Activated CD8-positive, alpha-beta T cell treated with anti-CD3 and anti-CD28 coated beads, Interleukin-2, amount 10 ng/mL, durations not matched to agents 7 days and 5 days (primary cell): ENCODE results near the gene ZNF785. TPM values are rescaled to one million over a fixed set of nuclear protein-coding genes. Genes with fewer than 3 reads are reported as not detected.

Source experiments
- ATAC-seq: fragments of 150-1000 bp; cut with Tn5 transposase; one replicate; pipeline ENCODE4 v1.10.0; 2021; ENCODE audit warnings: moderate library complexity
- CTCF ChIA-PET: fragments of 350-600 bp; sonication (Branson Sonifier 250); formaldehyde crosslinking; loops from one replicate; lab custom pipeline; 2021; ENCODE audit warnings: antibody characterized with exemption; lab: Charles Lee
- POLR2A ChIA-PET: fragments of 350-600 bp; sonication (Branson Sonifier 250); formaldehyde crosslinking; loops from one replicate; lab custom pipeline; 2021; ENCODE audit warnings: antibody characterized with exemption; lab: Charles Lee
- DNase-seq: peaks from one replicate; pipeline ENCODE4 v3.0.0-alpha.2; 2020
- H3K27ac Mint-ChIP-seq: one replicate; pipeline ENCODE4 v1.8.0; 2021; ENCODE audit warnings: mild to moderate bottlenecking, mixed read lengths
- H3K27me3 Mint-ChIP-seq: one replicate; pipeline ENCODE4 v1.8.0; 2021; ENCODE audit warnings: low read depth, mixed read lengths
- H3K36me3 Mint-ChIP-seq: one replicate; pipeline ENCODE4 v1.8.0; 2021; ENCODE audit warnings: low read depth, mixed read lengths
- H3K4me1 Mint-ChIP-seq: one replicate; pipeline ENCODE4 v1.8.0; 2021; ENCODE audit warnings: low read depth, mixed read lengths
- H3K4me3 Mint-ChIP-seq: one replicate; pipeline ENCODE4 v1.8.0; 2021; ENCODE audit warnings: mild to moderate bottlenecking, mixed read lengths
- H3K9me3 Mint-ChIP-seq: one replicate; pipeline ENCODE4 v1.8.0; 2022; ENCODE audit warnings: mixed read lengths; ENCODE audit not compliant: insufficient read depth
- total RNA-seq, 2 experiments: library from RNA; stranded (reverse); gene quantifications; one replicate each; pipeline ENCODE4 v1.2.3, GENCODE V29; 2021

Gene ZNF785
- total RNA-seq, 2 experiments from 2014 or later, result 11.7 to 13.7 TPM

- POLR2A ChIA-PET, result interaction anchor here (0.9 kb wide), 1 partner anchor 15 kb away, joined by 3 read pairs; no protein-coding TSS in a partner anchor
Measured at GRCh38 chr16:30619202-30619601, 33.7 kb upstream of the ZNF785 start.

DNA sequence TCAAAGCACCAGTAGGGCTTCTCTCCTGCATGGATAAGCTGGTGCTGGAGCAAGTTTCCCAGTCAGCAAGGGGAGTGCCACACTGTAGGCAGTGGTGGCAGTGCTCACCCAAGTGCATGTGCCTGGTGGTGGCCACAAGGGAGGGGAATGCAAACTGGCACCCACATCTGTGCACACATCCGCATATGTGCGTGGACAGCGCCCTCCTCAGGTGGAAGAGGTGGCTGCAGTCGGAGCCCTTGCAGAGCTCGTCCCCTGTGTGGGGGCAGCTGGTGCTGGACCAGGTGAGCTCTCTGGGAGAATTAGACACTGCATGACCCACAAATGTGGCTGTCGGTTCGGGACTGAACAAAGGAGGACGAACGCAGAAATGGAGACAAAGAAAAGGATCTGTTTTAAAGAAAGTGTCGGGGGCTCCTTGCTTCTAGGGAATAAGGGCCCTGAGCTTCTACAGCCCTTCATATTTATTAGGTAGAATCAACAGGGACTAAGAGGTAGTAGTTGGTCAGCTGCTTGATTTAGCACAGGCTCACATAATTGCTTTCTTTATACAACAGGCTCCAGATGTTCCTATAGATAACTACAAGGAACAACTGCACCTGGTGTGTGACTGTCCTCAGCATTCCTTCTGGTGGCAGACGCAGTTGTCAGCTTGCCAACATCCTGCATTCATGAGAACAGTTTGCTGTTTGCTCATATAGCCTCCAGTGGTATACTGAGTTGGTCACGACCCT is 30.0 kb upstream of the ZNF785 start:
- CTCF ChIA-PET, result interaction anchor here (0.6 to 4.3 kb wide), 39 partner anchors 8 to 245 kb away, joined by 3 to 51 read pairs (median 4); partner anchors contain the start of genes DCTPP1, FBRS, PRR14 and SEPTIN1
- H3K27me3 Mint-ChIP-seq, result peaks cover 13% of the 10 kb centered on the region
- POLR2A ChIA-PET, result interaction anchor here (0.5 to 1.4 kb wide), 2 partner anchors 182 to 186 kb away, joined by 3 to 4 read pairs; partner anchors contain the start of gene DCTPP1
- H3K9me3 Mint-ChIP-seq, result no peaks in the 10 kb centered on the region
- ATAC-seq (peak; percentile 68), DNase-seq (peak; percentile 83)
- H3K27ac Mint-ChIP-seq, result no peak overlapping the region
- peaks cover 14% of the 10 kb centered on the region for H3K4me1 Mint-ChIP-seq
- no peaks in the 10 kb centered on the region for H3K36me3 Mint-ChIP-seq
- no peak overlapping the region for H3K4me3 Mint-ChIP-seq

More at GRCh38 chr16:30619202-30619601, 33.7 kb upstream of the ZNF785 start:
- DNase-seq (no peak), ATAC-seq (no peak)
- peaks cover 11% of the 10 kb centered on the region for H3K4me1 Mint-ChIP-seq
- no peaks in the 10 kb centered on the region for H3K9me3 Mint-ChIP-seq
- no peak overlapping the region for H3K27ac Mint-ChIP-seq
- H3K27me3 Mint-ChIP-seq, result peaks cover 27% of the 10 kb centered on the region
- no peak overlapping the region for H3K4me3 Mint-ChIP-seq
- CTCF ChIA-PET, result interaction anchor here (0.7 to 2.6 kb wide), 7 partner anchors 9 to 189 kb away, joined by 3 to 23 read pairs (median 6); partner anchors contain the start of genes DCTPP1 and ZNF689
- no peaks in the 10 kb centered on the region for H3K36me3 Mint-ChIP-seq

- peaks cover 19% of the 10 kb centered on the region for H3K4me1 Mint-ChIP-seq
- ChIA-PET CTCF (interaction anchor here (0.7 to 6.4 kb wide), 13 partner anchors 10 to 203 kb away, joined by 3 to 86 read pairs (median 4); partner anchors contain the start of genes DCTPP1, ZNF747 and ZNF771), POLR2A (interaction anchor here (0.6 to 3.9 kb wide), 21 partner anchors 12 to 498 kb away, joined by 3 to 25 read pairs (median 4); partner anchors contain the start of genes FBRS, PRR14, SEPTIN1 and SRCAP)
- peak; percentile 92 for ATAC-seq
- no peaks in the 10 kb centered on the region for H3K27me3 Mint-ChIP-seq
- H3K27ac Mint-ChIP-seq, result peak within 1 kb of the TSS; percentile 96
- peak; percentile 97 for DNase-seq
- H3K4me3 Mint-ChIP-seq, result peak within 1 kb of the TSS; percentile 84
- peaks cover 24% of the 10 kb centered on the region for H3K36me3 Mint-ChIP-seq
- no peaks in the 10 kb centered on the region for H3K9me3 Mint-ChIP-seq
Measured at GRCh38 chr16:30609926-30610839, 24.7 kb upstream of the ZNF785 start, which contains the start of gene ZNF689. ZNF689 (minus strand) TSS chr16:30610389; CDS start chr16:30610041, 348 bp downstream.

DNA sequence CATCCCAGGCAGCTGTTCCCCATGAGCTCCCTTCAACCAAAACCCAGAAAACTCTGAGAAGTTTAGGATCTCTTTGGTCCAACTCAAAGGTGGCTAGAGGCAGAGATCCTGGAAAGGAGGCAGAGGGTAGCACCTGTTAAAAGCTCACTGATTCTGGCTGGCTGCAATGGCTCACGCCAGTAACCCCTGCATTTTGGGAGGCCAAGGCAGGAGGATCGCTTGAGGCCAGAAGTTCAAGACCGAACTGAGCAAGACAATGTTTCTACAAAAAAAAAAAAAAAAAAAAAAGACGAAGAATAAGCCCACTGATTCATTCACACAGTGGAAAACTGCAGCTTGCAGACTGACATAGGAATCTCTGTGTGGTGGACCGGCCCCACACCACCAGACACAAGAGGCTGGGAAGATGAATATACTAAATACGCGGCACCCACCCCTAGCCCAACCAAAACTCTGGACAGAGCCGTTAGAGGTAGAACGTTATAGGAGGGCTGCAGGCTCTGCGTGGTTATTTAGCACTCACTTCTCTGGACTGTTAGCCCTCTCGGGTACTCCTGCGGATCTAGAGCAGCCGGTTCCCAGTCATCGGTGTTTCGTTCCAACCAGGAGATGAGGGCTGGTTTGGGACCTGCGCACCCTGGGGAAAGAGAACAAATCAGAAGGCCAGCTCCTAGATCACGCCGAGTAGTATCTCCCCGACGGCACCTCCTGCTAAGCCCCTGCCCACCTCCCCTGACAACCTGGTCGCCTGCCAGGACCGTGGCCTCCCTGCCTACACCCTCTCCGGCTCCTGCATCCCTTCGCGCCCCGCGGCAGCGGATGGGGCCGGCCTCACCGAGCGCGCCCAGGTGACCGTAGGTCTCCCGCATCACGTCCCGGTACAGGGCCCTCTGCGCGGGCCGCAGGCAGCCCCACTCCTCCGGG is 23.8 kb upstream of the ZNF785 start:
- H3K9me3 Mint-ChIP-seq, result no peaks in the 10 kb centered on the region
- CTCF ChIA-PET, result interaction anchor here (0.9 to 6.4 kb wide), 14 partner anchors 10 to 179 kb away, joined by 3 to 86 read pairs (median 4); partner anchors contain the start of genes DCTPP1 and ZNF747
- H3K4me1 Mint-ChIP-seq, result peaks cover 18% of the 10 kb centered on the region
- POLR2A ChIA-PET, result interaction anchor here (0.6 to 3.9 kb wide), 15 partner anchors 20 to 497 kb away, joined by 3 to 25 read pairs (median 4); partner anchors contain the start of genes FBRS, PRR14, ZNF688 and ZNF747
- DNase-seq, result peak; percentile 53
- H3K27me3 Mint-ChIP-seq, result no peaks in the 10 kb centered on the region
- peaks cover 31% of the 10 kb centered on the region for H3K36me3 Mint-ChIP-seq
- peak overlapping the region; percentile 84 for H3K4me3 Mint-ChIP-seq
- peak; percentile 62 for ATAC-seq
- peak overlapping the region; percentile 96 for H3K27ac Mint-ChIP-seq

DNA sequence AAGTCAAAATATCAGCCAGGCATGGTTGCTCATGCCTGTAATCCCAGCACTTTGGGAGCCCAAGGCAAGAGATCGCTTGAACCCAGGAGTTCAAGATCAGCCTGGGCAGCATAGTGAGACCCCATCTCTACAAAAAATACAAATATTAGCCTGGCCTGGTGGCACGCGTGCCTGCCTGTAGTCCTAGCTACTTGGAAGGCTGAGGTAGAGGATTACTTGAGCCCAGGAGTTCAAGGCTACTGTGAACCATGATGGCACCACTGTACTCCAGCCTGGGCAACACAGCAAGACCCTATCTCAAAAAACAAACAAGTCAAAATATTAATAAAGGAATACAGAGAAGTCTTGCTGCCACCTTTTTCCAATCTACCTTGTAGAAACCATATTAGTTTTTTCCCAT is 20.5 kb upstream of the ZNF785 start:
- H3K4me1 Mint-ChIP-seq, result peaks cover 22% of the 10 kb centered on the region
- no peaks in the 10 kb centered on the region for H3K9me3 Mint-ChIP-seq
- H3K27ac Mint-ChIP-seq, result no peak overlapping the region
- ATAC-seq (no peak), DNase-seq (no peak)
- peaks cover 52% of the 10 kb centered on the region for H3K36me3 Mint-ChIP-seq
- POLR2A ChIA-PET, result no interaction called here
- no peak overlapping the region for H3K4me3 Mint-ChIP-seq
- no peaks in the 10 kb centered on the region for H3K27me3 Mint-ChIP-seq
- CTCF ChIA-PET, result interaction anchor here (0.8 to 6.4 kb wide), 2 partner anchors 7 to 10 kb away, joined by 3 to 86 read pairs; no protein-coding TSS in a partner anchor

- no peaks in the 10 kb centered on the region for H3K27me3 Mint-ChIP-seq
- H3K4me1 Mint-ChIP-seq, result peaks cover 17% of the 10 kb centered on the region
- CTCF ChIA-PET, result interaction anchor here (0.8 kb wide), 1 partner anchor 11 kb away, joined by 3 read pairs; no protein-coding TSS in a partner anchor
- H3K4me3 Mint-ChIP-seq, result no peak overlapping the region
- ATAC-seq (no peak), DNase-seq (no peak)
- POLR2A ChIA-PET, result no interaction called here
- peaks cover 52% of the 10 kb centered on the region for H3K36me3 Mint-ChIP-seq
- H3K27ac Mint-ChIP-seq, result no peak overlapping the region
- H3K9me3 Mint-ChIP-seq, result no peaks in the 10 kb centered on the region
Measured at GRCh38 chr16:30605158-30605557, 19.7 kb upstream of the ZNF785 start.

- H3K27me3 Mint-ChIP-seq, result no peaks in the 10 kb centered on the region
- H3K27ac Mint-ChIP-seq, result no peak overlapping the region
- POLR2A ChIA-PET, result no interaction called here
- H3K36me3 Mint-ChIP-seq, result peaks cover 51% of the 10 kb centered on the region
- H3K4me3 Mint-ChIP-seq, result no peak overlapping the region
- peaks cover 19% of the 10 kb centered on the region for H3K4me1 Mint-ChIP-seq
- DNase-seq, result no peak
- CTCF ChIA-PET, result interaction anchor here (1.0 to 7.9 kb wide), 2 partner anchors 11 to 18 kb away, joined by 3 to 51 read pairs; no protein-coding TSS in a partner anchor
- no peaks in the 10 kb centered on the region for H3K9me3 Mint-ChIP-seq
- ATAC-seq, result no peak
Measured at GRCh38 chr16:30604316-30604947, 18.9 kb upstream of the ZNF785 start.

DNA sequence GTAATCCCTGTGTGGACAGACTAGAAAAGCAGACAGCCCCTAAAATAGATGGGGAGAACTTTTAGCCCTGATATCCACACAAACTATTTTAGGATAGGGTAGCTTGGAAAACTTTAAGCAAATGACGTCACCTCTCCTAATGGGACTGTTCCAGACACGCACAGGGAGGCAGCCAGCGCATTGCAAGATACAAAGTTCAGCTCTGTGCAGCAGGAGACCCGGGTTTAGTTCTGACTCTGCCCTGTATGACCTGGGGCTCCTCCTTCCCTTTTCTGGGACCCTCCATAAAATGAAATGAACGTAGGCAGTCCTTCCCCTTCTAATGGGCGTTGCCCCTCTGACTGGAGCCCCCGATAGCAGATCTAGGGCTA is 18.4 kb upstream of the ZNF785 start:
- Mint-ChIP-seq H3K4me1 (peaks cover 16% of the 10 kb centered on the region), H3K36me3 (peaks cover 51% of the 10 kb centered on the region), H3K27me3 (no peaks in the 10 kb centered on the region), H3K9me3 (no peaks in the 10 kb centered on the region), H3K4me3 (no peak overlapping the region), H3K27ac (no peak overlapping the region)
- no peak for DNase-seq
- ChIA-PET POLR2A (no interaction called here), CTCF (interaction anchor here (1.0 to 7.9 kb wide), 2 partner anchors 11 to 18 kb away, joined by 3 to 51 read pairs; no protein-coding TSS in a partner anchor)
- no peak for ATAC-seq

GRCh38 chr16:30602616-30603277 is 17.2 kb upstream of the ZNF785 start:
- no peak for ATAC-seq
- Mint-ChIP-seq H3K4me1 (peaks cover 17% of the 10 kb centered on the region), H3K9me3 (no peaks in the 10 kb centered on the region), H3K36me3 (peaks cover 47% of the 10 kb centered on the region), H3K27me3 (no peaks in the 10 kb centered on the region), H3K27ac (no peak overlapping the region), H3K4me3 (no peak overlapping the region)
- no peak for DNase-seq
- POLR2A ChIA-PET, result interaction anchor here (0.6 to 0.9 kb wide), 3 partner anchors 31 to 78 kb away, joined by 3 read pairs; no protein-coding TSS in a partner anchor
- CTCF ChIA-PET, result interaction anchor here (0.6 to 7.9 kb wide), 8 partner anchors 13 to 232 kb away, joined by 3 to 51 read pairs (median 4); partner anchors contain the start of genes DCTPP1, TBC1D10B and ZNF764
